Mammary epithelial cell (primary cell): ENCODE results near the gene SMIM12.

Experiments used
- EZH2 ChIP-seq: IDR thresholded peaks from 2 replicates; pipeline ENCODE4 v1.6.1; 2012; ENCODE audit warnings: low read length, inconsistent platforms, borderline replicate concordance
- TF ChIP-seq, protein P1 (sequence below), 2 donors: IDR thresholded peaks in 1 of 2; conservative IDR thresholded peaks in 1 of 2; 2 replicates each; pipeline ENCODE4 v1.5.1; 2011 to 2012; ENCODE audit warnings: inconsistent platforms in 2 of 2, low read length in 2 of 2, mild to moderate bottlenecking in 2 of 2, control low read depth in 1 of 2, low read depth in 1 of 2; ENCODE audit not compliant: insufficient read depth in 1 of 2; ENCODE audit errors: extremely low read depth in 1 of 2

DNA sequence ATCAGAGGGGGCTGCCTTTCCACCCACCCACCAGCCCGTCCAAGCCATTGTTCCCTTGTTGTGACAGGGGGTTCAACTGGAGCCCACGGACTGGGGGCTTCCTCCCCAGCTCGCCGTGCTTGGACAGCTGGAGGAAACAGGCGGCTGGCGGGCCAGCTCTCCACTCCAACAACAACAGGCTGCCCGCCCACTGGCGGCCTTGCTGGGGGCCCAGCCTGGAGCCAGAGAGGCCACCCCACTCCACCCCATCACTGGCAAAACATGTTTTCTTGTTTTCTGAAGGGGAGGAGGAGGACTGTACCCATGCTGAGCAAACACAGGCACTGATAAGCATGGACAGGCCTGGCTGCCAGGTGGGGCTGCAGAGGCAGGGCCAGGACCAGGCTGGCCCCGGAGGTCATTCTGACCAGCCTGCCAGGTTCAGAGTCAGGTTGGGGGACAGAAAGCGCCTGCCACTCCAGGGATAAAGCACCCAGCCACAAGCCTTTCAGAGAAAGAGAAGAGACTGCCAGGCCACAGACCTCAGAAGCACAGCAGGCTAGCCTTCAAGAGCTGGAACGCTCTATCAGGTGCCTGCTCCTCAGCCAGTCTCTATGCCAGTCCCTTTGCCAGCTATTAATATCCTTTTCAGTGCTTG, 34.0 kb downstream of the SMIM12 start:
- TF ChIP-seq, protein P1, sequence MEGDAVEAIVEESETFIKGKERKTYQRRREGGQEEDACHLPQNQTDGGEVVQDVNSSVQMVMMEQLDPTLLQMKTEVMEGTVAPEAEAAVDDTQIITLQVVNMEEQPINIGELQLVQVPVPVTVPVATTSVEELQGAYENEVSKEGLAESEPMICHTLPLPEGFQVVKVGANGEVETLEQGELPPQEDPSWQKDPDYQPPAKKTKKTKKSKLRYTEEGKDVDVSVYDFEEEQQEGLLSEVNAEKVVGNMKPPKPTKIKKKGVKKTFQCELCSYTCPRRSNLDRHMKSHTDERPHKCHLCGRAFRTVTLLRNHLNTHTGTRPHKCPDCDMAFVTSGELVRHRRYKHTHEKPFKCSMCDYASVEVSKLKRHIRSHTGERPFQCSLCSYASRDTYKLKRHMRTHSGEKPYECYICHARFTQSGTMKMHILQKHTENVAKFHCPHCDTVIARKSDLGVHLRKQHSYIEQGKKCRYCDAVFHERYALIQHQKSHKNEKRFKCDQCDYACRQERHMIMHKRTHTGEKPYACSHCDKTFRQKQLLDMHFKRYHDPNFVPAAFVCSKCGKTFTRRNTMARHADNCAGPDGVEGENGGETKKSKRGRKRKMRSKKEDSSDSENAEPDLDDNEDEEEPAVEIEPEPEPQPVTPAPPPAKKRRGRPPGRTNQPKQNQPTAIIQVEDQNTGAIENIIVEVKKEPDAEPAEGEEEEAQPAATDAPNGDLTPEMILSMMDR (conservative IDR thresholded peaks at IDR 0.05 in 1 of 2, IDR thresholded peaks at IDR 0.05 in 1 of 2; ENCODE audit: extremely low read depth in 1 of 2, insufficient read depth in 1 of 2, low read depth in 1 of 2, low read length in 2 of 2), result no peak
- TF ChIP-seq EZH2, result no peak
